GM19324 (cell line): Measurements from ENCODE around the gene C9orf72.
"Not testable (repeated sequence)": the region's sequence is repeated elsewhere in the genome, so short reads cannot be mapped to it uniquely, and the experiment has no call there.

ENCODE experiments used
- ATAC-seq: cut with Tn5 transposase; IDR thresholded peaks from one replicate; pipeline ENCODE4 v1.9.1; 2021; ENCODE audit warnings: mild to moderate bottlenecking, moderate library complexity; ENCODE audit not compliant: unreplicated experiment, low FRiP score

The C9orf72 gene, protein sequence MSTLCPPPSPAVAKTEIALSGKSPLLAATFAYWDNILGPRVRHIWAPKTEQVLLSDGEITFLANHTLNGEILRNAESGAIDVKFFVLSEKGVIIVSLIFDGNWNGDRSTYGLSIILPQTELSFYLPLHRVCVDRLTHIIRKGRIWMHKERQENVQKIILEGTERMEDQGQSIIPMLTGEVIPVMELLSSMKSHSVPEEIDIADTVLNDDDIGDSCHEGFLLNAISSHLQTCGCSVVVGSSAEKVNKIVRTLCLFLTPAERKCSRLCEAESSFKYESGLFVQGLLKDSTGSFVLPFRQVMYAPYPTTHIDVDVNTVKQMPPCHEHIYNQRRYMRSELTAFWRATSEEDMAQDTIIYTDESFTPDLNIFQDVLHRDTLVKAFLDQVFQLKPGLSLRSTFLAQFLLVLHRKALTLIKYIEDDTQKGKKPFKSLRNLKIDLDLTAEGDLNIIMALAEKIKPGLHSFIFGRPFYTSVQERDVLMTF

DNA sequence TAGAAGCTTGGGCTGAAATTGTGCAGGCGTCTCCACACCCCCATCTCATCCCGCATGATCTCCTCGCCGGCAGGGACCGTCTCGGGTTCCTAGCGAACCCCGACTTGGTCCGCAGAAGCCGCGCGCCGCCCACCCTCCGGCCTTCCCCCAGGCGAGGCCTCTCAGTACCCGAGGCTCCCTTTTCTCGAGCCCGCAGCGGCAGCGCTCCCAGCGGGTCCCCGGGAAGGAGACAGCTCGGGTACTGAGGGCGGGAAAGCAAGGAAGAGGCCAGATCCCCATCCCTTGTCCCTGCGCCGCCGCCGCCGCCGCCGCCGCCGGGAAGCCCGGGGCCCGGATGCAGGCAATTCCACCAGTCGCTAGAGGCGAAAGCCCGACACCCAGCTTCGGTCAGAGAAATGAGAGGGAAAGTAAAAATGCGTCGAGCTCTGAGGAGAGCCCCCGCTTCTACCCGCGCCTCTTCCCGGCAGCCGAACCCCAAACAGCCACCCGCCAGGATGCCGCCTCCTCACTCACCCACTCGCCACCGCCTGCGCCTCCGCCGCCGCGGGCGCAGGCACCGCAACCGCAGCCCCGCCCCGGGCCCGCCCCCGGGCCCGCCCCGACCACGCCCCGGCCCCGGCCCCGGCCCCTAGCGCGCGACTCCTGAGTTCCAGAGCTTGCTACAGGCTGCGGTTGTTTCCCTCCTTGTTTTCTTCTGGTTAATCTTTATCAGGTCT is at the start of gene C9orf72:
TSS of gene C9orf72 (minus strand) at position 564 of the 716 bp plus-strand sequence. CDS start 6,361 bp downstream, outside the sequence.
- ATAC-seq = peak; percentile 81

DNA sequence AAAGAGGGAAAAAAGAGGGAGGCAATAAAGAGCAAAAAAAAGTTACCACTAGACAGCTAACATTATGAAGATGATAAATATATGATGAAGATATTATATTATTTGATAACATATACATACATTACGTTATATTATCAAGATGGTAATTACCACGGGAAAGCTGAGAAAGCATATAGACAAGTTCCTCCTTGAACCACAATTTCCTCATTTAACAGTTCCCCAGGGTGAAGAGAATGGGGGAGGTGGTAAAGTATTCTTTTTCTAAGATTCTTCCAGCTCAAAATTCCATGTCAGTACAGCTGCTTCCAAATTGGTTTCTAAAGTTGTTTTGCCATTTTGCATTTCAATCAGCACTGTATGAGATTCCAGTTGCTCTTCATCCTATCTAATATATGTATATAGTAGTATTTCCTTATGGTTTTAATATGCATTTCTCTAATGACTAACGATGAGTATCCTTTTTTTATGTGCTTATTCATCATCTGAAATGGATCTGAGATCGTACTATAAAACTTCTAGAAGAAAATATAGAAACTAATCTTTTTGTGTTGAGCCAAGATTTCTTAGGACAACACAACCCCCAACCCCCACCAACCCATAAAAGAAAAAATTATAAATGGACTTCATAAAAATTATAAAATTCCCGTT is 49.5 kb upstream of the C9orf72 start:
- ATAC-seq = no peak

DNA sequence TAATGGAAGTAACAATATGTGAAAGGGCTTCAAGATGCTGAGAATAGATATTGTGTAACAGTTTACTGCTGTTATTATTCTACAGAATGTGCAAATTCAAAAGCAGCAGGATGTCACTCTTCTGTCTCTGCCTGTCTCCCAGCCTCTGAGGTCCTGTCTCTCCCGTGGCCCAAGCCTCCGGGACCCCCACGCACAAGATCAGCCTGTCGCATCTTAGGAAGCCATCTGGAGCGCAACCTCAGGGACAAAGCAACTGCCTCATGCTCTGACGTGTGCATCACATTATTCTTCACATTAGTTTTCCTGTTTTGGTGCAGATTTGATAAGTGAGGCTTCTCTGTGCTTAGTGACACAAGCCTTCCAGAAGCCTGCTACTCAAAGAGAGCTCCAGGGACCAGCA is 46.5 kb upstream of the C9orf72 start:
- no peak for ATAC-seq

DNA sequence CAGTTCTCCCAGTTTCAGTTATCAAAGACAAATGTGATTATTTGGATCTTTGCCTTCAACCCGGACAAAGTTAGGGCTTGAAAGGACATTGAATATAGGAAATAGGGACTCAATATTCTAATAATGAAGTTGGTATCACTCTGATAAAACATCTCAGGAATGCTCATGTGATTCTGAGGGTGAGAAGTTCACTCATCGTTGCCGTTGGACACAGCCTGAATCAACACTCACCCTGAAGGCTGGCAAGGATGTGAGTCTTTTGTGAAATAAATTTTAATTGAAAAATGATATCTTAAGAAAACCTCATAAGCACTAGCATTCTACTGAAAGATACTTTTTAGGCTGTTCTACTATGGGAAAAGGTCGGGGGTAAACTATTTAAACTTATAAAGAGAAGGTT is 44.8 kb upstream of the C9orf72 start:
- ATAC-seq = no peak

DNA sequence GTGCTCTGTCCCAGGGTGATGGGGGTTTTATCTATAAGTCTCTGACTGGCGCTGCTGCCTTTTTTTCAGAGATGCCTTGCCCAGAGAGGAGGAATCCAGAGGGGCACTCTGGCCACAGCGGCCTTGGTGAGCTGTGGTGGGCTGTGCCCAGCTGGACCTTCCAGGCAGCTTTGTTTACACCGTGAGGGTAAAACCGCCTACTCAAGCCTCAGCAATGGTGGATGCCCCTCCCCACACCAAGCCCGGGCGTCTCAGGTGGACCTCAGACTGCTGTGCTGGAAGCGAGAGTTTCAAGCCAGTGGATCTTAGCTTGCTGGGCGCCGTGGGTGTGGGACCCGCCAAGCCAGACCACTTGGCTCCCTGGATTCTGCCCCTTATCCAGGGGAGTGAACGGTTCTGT is 41.3 kb upstream of the C9orf72 start:
- ATAC-seq = no peak

DNA sequence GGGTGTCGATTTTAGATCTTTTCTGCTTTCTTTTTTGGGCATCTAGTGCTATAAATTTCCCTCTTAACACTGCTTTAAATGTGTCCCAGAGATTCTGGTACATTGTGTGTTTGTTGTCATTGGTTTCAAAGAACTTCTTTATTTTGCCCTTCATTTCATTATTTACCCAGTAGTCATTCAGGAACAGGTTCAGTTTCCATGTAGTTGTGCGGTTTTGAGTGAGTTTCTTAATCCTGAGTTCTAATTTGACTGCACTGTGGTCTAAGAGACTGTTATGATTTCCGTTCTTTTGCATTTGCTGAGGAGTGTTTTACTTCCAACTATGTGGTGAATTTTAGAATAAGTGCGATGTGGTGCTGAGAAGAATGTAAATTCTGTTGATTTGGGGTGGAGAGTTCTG is 38.8 kb upstream of the C9orf72 start:
- ATAC-seq = not testable (repeated sequence)

DNA sequence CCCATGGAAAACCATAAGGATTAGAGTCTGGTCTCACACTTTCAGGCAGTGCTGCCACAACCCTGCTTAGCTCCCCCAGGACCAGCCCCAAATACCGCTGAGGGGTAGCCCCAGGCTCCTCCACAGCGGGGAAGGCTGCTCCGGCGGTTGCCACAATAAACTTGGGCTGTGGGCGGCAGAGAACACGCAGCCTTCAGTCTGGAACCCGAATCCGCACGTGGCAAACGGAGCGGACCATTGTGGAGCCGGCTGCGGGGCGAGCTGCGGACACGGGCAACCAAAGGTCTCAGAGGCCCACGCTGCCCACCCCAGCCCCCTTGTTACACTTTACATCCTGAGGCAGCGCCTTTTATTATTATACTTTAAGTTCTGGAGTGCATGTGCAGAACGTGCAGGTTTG is 37.3 kb upstream of the C9orf72 start:
- ATAC-seq = no peak

DNA sequence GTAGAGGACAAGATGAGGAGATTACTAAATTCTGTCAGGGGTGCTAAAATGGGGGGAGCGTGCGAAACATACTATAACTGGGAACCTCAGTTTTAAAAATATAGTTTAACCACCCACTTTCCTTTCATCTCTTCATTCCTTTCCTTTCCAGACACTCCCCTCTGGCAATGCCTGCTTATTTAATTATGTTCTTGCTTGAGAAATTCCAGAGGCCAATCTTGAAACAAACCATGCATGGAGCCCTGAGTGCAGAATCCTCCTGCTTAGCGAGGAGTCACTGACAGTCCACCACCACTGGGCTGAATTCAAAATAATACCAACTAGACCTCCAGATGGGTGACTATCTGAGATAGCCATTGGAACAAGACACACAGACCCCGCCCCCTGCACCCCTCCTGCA is 29.7 kb upstream of the C9orf72 start:
- no peak for ATAC-seq

DNA sequence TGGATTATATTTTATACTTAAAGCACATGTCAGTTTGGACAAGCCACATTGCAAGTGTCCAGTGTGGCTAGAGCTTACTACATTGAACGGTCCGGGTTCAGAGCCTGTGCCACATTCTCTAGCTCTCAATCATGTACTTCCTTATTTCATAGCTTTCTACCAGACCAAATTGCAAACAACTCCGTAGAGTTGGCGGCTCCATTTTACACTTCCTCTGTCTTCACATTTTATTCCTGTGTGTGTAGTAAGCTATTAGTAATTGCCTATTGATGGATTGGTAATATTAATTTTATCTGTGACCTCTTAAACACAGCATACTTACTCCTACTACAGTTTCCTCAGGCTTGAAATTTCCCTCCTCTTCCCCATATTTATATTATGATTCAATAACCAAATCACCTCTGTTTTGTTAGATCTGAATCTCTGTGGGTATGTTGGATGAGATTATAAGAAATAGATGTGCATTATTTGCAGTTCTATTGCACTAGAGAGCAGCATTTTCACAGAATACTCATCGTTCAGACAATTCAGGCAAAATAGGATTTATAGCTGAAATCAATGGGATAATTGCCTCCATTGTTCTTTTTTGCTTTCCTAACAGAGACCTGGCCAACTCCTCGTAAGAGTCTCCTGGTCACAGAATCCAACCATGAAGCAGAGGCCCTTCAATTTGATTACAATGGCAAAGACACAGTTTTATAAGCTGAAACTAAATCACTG is 29.0 kb upstream of the C9orf72 start:
- ATAC-seq = no peak

DNA sequence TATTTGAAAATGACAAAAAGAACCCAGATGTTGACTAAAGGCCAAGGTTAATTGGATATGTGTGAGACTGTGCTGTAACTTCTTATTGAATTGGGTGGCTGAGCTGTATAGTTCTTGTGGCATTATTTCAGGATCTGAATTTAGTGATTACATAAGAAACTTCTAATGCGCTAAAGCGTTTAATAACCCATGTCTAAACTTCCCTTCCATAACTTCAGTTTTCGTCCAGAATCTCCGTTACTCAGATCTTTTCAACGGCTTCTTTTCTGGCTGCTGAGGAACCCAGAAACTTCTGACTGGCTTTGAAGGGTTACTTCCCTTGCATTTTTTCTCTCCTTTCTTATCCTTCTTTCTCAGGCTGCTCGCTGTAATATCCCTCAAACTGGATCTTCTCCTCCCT is 28.1 kb upstream of the C9orf72 start:
- ATAC-seq = no peak

DNA sequence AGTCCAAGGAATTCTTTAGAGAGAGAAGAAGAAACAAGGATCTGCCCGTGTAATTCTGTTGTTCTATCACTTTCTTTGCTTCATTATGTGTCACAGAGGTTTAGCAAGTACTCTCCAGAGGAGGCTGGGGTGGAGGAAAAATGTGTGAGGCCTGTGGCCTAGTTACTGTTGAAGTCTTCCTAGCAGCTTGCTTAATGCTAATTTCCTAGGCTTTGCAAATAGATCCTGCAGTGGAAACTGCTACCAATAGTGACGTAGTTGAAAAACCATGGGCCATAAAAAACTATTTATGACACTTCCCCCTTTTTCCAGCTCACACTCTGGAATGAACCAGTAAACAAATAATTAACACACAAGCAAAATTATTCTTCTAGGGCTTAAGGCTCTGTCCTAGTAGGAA is 27.0 kb upstream of the C9orf72 start:
- no peak for ATAC-seq

DNA sequence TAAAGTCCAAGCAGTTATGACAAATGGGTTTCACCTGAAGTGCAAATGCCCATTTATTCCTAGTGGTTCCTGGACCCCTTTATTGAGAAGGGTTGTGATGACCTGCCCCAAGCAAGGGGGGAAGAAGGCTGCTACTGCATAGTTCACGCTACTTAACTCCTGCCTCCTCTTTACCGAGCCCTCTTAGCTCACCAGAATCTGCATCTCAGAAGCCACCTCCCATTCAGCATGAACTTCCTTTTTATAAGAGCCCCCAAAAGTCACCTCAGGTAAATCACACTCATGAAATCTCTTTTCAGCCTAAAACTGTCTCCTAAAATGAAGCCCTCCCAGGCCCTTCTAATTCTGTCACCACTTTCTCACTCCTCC is 26.6 kb upstream of the C9orf72 start:
- no peak for ATAC-seq

DNA sequence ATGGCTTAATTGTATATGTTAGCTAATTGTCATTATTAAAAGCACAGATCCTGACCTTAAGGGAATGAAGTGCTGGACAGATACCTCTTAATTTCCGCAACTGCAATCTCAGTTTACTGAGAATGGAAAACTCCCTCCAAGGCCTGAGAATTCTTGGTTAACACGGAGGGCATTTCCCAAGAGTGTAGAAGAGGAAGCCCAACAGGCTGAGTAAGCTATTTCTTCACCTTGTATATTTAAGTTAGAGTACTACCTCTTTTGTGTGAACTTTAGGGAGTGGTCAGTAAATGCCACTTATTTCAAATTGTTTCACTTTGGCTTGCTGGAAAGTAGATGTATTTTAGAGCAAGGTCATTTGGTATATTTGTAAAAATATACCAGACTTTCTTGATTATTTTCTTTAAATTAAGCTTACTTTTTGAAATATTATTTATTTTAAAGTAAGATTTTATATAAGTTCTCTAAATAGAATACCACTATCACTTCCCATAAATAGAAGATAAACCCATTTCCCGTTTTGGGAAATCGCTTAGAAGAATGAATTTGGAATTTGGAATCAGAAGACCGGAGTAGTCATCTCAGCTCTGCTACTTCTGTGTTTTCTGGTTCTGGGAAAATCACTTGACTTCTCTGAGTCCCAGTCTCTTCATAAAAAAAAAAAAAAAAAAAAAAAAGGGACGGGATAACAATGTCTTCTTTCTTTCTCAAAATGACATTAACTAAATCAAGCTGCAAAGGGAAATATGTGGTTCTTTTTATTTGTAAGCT is 26.0 kb upstream of the C9orf72 start:
- no peak for ATAC-seq

DNA sequence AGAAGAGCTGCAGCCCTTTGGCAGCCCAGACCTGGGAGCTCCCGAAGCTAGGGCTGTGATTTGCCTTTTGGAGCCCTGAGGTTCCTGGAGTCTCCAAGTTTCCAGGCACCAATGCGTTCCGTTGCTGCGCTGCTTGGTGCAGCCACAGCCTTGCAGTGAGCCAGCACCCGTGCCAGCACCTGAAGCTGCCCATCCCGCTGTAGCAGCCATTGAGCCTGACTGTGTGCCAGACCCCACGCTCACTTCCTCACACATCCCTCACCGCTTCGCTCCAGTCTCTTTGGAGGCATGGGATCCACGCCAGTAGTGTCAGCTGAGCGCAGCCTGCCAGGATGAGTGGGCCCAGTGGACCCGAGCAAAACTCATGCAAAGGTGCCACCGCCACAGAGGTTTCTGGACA is 22.5 kb upstream of the C9orf72 start:
- no peak for ATAC-seq

DNA sequence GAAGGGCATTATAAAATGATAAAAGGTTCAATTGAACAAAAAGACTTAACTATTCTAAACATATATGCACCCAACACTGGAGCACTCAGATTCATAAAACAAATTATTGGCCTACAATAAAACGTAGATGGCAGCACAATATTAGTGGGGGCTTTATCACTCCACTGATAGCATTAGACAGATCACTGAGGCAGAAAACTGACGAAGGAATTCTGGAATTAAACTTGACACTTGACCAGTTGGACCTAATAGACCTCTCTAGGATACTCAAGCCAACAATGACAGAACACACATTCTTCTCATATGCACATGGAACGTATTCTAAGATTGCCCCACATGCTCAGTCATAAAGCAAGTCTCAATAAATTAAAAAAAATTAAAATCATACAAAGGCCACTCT is 18.4 kb upstream of the C9orf72 start:
- ATAC-seq = no peak

DNA sequence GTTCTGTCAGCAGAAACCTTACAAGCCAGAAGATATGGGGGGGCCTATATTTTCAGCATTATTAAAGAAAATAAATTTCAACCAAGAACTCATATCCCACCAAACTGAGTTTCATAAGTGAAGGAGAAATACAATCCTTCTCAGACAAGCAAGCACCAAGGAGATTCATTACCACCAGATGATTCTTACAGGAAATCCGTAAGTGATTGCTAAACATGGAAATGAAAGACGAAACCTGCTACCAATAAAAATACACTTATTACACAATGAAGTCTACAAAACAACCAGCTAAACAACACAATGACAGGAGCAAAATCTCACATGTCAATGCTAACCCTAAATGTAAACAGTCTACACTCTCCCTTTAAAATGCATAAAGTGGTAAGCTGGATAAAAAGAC is 17.8 kb upstream of the C9orf72 start:
- no peak for ATAC-seq

DNA sequence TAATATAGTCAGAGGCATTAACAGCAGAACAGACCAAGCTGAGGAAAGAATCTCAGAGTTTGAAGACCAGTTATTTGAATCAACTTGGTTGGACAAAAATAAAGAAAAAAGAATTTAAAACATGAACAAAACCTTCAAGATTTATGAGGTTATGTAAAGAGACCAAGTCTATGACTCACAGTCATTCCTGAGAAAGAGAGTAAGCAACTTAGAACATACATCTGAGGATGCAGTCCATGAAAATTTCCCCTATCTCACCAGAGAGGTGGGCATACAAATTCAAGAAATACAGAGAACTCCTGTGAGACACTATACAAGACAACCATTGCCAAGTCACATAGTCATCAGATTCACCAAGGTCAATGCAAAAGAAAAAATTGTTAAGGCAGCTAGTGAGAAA is 17.4 kb upstream of the C9orf72 start:
- ATAC-seq = no peak

DNA sequence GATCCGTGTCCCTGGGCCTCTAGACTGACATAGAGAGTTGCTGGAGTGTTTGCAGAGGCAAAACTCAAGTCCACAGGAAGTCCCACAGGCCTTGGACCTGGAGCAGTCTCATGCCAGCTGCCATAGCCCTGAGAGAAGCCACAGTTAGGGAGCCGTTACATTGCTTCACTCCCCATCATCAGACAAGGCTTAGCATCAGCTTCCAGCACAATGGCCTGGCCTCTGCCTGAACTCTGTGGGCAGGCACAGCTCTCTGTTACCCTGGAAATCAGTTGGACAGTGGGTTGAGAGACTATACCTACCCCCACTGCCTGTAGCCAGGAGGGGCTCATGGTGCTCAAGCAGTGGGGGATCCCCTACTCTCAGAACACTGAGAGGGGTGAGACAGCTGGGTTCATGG is 16.2 kb upstream of the C9orf72 start:
- no peak for ATAC-seq

DNA sequence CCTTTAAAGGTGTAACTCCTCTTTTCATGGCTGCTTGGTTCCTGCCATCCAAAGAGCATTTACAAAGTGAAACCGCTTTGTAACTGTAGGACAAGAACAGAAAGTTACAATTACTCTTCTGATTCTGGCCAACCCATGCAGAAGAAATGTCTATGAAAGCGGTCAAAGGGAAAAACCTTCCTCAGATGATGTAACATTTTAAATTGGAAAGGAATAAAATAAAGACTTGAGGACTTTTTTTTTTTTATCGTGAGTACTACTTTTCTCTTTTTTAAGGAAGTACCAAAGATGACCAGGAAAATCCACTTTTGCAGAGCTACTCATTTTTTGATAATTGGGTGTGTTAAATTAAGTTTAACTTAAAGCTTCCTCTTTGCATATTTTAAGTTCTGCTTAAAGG is 13.0 kb upstream of the C9orf72 start:
- no peak for ATAC-seq

DNA sequence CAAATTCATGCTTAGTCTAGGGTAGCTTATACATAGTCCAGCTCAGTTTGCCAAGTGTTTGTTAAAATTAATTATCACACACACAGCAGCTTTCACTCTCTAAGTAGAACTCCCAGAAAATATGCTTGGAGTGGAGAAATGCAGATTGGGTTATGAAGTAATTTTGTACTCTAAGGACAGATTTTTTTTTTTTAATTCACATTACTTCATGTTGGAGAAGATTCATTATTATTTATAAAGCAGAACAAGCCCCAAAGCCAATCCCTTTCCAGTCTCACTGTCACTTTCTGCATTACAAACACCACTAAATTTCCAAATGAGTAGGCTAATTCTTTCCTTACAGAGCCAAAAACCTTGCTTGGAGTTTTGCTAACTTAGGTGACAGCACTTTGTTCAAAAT is 11.7 kb upstream of the C9orf72 start:
- ATAC-seq = no peak
